ENCODE results near the gene MYH10.

GRCh38 chr17:8522577-8522976, 107.9 kb downstream of the MYH10 start:
- TF ChIP-seq, protein P1, sequence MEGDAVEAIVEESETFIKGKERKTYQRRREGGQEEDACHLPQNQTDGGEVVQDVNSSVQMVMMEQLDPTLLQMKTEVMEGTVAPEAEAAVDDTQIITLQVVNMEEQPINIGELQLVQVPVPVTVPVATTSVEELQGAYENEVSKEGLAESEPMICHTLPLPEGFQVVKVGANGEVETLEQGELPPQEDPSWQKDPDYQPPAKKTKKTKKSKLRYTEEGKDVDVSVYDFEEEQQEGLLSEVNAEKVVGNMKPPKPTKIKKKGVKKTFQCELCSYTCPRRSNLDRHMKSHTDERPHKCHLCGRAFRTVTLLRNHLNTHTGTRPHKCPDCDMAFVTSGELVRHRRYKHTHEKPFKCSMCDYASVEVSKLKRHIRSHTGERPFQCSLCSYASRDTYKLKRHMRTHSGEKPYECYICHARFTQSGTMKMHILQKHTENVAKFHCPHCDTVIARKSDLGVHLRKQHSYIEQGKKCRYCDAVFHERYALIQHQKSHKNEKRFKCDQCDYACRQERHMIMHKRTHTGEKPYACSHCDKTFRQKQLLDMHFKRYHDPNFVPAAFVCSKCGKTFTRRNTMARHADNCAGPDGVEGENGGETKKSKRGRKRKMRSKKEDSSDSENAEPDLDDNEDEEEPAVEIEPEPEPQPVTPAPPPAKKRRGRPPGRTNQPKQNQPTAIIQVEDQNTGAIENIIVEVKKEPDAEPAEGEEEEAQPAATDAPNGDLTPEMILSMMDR (IDR thresholded peaks at IDR 0.05), result no peak
- no peak for TF ChIP-seq POLR2A (IDR thresholded peaks at IDR 0.05)
